CD4-positive, alpha-beta T cell treated with Interferon gamma for 1 hour (primary cell): ENCODE results near the gene EIF3K.
"Not testable (repeated sequence)": the region's sequence is repeated elsewhere in the genome, so short reads cannot be mapped to it uniquely, and the experiment has no call there.

Experiments used
- DNase-seq: peaks from one replicate; pipeline ENCODE4 v3.0.0-alpha.2; 2020

Gene EIF3K

GRCh38 chr19:38619361-38620174 is 580 bp downstream of the EIF3K start:
- no peak for DNase-seq

- DNase-seq, result no peak
Measured at GRCh38 chr19:38624822-38625221, 5.8 kb downstream of the EIF3K start.

DNA sequence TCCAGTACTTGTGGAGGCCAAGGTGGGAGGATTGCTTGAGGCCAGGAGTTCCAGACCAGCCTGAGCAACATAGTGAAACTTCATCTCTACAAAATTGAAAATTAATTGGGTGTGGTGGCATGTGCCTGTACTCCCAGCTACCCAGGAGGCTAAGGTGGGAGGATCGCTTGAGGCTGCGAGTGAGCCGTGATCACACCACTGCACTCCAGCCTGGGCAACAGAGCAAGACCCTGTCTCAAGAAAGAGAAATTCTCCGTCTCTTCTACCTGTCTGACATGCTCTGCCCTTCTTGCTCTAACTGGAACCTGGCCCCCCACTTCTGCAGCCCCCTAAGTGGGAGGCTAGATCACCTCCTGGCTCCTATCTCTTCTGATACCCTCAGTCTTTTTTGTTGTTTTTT is 7.4 kb downstream of the EIF3K start:
- DNase-seq, result no peak

DNA sequence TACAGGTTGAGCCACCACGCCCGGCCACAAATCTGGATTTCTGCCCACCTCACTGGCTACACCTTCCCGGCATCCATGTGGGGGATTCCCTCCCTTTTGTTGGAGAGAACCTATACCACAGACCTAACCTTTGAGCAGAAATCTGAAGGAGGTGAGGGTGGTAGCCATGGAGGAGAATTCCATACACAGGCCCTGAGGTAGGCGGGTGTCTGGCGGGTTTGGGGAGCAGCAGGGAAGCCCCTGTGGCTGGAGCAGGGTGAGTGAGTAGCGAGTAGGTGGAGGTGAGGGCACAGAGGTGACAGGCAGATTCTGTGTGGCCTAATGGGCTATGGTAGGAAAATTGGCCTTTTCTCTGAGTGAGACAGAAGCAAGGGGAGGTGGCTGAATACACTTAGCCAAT is 10.6 kb downstream of the EIF3K start:
- no peak for DNase-seq

GRCh38 chr19:38631301-38631700 is 12.3 kb downstream of the EIF3K start:
- DNase-seq, result not testable (repeated sequence)

- not testable (repeated sequence) for DNase-seq
Measured at GRCh38 chr19:38631811-38632475, 13.0 kb downstream of the EIF3K start.

DNA sequence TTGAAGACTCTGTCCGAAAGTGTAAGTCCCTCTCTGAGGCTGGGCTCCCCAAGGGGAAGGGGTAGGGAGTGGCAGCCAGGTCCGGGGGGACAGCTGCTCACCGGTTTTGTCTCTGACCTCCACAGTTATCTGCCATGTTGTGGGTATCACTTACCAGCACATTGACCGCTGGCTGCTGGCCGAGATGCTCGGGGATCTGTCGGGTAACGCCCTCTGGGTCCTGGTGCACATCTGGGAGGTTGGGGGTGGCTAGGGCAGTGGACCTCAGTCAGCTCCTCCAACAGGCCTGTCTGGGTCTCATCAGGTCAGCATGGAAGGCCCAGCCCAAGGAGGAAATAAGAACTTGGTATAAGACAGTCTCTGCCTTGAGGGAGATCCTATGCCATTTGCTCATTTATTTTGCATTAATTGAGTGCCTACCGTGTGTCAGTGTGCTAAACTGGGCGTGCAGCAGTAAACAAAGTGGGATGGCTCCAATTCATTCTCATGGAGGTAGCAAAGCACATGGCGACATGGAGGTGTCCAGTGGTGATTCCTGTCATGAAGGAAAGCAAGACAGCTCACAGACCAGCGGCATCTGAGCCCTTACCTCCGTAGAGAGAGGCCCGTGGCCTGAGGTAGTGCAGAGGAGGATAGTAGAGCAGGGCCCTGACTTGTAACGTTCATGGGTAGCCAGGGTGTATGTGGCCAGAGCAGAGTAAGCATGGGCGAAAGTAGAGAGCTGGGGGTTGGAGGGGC is 13.7 kb downstream of the EIF3K start:
- DNase-seq, result no peak

DNA sequence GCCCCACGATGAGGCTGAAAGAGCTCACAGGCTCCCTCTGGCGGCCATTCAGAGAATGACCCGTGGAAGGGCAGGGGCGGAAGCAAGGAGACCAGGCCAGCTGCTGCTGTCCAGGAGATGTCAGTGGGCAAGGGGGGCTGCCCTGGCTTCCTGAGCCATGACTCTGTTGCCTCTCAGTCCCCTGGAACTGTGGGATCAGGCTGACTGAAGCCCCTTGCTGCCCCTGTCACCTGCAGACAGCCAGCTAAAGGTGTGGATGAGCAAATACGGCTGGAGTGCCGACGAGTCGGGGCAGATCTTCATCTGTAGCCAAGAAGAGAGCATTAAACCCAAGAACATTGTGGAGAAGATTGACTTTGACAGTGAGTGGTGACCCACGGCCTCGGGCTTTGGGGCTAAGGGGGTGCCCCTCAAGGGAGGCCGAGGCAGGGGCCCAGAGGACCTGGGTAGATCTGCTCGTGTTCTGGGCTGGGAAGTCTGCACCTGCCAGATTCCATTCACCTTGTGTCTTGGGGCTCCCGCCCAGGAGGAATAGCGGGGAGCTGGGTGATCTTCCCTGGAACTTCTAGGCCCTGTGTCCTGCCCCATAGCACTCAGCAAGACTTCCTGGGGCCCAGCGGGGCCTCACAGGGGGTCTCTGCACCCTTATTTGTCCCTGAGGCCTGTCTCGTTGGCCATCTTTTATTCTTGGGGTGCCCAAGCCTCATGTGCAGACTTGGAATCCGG is 15.9 kb downstream of the EIF3K start:
- DNase-seq, result peak; percentile 65

- no peak for DNase-seq
Measured at GRCh38 chr19:38635483-38636399, 16.8 kb downstream of the EIF3K start.

DNA sequence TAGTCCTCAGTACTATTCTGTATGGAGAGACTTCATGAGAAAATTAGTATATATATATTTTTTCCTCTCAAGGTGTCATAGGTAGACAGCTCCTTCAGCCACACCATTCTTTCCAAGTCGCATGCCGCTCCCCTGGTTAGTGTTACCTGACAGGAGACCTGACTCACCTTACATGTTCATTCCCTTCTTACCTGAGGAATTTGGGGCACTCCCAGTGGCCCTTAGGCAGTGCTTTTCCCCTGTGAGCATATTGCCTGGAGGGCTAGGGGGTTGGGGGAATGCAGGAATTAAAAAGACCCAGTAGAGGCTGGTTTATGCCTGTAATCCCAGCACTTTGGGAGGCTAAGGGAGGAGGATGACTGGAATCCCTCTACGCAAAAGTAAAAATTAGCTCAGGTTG is 19.5 kb downstream of the EIF3K start:
- no peak for DNase-seq

DNA sequence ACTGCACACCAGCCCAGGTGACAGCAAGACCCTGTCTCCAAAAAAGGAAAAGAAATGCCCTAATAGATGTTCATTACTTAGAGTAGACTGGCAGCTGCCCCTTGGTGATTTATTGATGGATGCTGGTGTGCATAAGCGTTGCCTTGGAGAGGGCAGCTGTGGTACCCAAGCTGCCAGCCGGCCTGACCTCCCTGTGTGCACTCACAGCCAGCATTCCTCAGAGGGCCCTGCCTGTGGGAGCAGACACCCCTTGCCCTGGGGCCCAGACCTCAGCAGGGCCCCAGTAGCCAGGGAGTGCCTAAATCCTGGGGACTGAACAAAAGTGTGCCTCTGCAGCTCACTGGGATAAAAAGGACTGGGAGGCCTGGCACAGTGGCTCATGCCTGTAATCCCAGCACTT is 20.7 kb downstream of the EIF3K start:
- no peak for DNase-seq

- DNase-seq, result no peak
Measured at GRCh38 chr19:38640368-38640767, 21.4 kb downstream of the EIF3K start.

DNA sequence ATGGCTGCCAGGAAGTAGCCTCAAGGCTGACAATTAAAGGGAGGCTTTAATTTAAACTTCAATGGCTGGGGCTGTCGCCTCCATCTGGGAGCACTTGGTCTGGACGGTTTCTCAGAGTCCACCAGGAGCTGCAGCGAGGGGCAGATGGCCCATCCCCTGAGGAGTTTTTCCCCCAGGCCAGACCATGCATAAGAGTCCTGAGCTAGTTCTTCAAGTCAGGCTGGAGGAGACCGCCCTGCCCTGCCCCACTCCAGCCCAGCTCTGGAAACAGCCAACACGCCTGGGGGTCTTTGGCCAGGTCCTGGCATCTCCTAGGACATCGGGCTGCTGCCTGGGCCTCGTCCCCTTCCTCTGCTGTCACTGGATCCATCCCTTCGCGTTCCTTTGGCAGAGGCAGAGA is 23.2 kb downstream of the EIF3K start:
- DNase-seq, result no peak

DNA sequence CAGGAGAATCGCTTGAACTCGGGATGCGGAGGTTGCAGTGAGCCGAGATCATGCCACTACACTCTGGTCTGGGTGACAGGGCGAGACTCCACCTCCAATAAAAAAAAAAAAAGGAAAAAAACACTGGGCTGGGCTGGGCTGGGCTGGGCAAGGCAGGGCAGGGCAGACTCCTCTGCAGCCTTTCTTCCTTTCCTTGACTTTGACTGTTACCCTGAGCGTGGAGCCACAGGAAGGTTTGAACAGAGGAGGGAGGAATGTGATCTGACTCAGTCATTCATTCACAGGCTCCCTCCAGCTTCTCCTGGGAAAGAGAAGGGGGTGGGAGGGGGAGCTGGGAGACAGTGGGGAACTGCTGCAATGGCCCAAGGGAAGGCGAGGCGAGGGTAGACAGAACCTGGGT is 25.7 kb downstream of the EIF3K start:
- no peak for DNase-seq

DNA sequence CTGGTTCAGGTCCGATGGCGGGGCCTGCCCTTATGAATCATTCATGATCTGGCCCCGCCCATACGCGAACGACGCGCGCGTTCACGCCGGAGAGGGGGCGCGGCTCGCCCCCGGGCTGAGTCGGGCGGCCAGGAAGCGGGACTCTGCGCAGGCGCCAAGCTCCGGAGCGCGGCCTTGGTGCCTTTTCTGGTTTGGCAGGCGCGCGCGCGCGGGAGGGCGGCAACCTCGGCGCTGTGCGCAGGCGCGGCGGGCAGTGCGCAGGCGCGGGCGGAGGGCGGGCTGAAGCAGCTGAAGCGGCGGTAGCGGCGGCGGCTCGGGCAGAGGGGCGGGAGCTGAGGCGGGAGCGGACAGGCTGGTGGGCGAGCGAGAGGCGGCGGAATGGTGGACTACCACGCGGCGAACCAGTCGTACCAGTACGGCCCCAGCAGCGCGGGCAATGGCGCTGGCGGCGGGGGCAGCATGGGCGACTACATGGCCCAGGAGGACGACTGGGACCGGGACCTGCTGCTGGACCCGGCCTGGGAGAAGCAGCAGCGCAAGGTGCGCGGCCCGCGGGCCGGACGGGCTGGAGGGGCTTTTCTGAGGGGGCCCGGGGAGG is 28.5 kb downstream of the EIF3K start, which contains the start of gene ACTN4:
TSS of gene ACTN4 (plus strand) at position 282 of the 598 bp plus-strand sequence. CDS start at position 379, 97 bp downstream.
- DNase-seq, result peak; percentile 98

- DNase-seq, result no peak
Measured at GRCh38 chr19:38647966-38648768, 29.2 kb downstream of the EIF3K start.

- DNase-seq, result no peak
Measured at GRCh38 chr19:38648769-38649304, 29.8 kb downstream of the EIF3K start.

- DNase-seq, result no peak
Measured at GRCh38 chr19:38649305-38650171, 30.6 kb downstream of the EIF3K start.

- no peak for DNase-seq
Measured at GRCh38 chr19:38650172-38650775, 31.3 kb downstream of the EIF3K start.
